KMS-11 (cell line): ENCODE measurements around the gene PRRT3.
A peak's percentile ranks its signal among the peaks of the same experiment; 100 is the strongest.
"Not testable (repeated sequence)": the region's sequence is repeated elsewhere in the genome, so short reads cannot be mapped to it uniquely, and the experiment has no call there.

Source experiments
- H2AFZ ChIP-seq: fragments of 200-600 bp; sonication (generic); 2 replicates; pipeline ENCODE4 v1.6.1; 2016; ENCODE audit warnings: antibody characterized with exemption, mixed run types, low read depth
- H3K27ac ChIP-seq: fragments of 200-600 bp; sonication (generic); 2 replicates; pipeline ENCODE4 v1.6.1; 2016; ENCODE audit warnings: mild to moderate bottlenecking, mixed run types
- H3K27me3 ChIP-seq: fragments of 200-600 bp; sonication (generic); 2 replicates; pipeline ENCODE4 v1.6.1; 2017; ENCODE audit warnings: mild to moderate bottlenecking, low read depth, mixed run types, moderate library complexity; ENCODE audit not compliant: insufficient read depth
- H3K36me3 ChIP-seq: fragments of 200-600 bp; sonication (generic); 2 replicates; pipeline ENCODE4 v1.6.1; 2017; ENCODE audit warnings: mild to moderate bottlenecking, mixed run types; ENCODE audit not compliant: insufficient read depth
- H3K4me1 ChIP-seq: fragments of 200-600 bp; sonication (generic); 2 replicates; pipeline ENCODE4 v1.6.1; 2016; ENCODE audit warnings: mild to moderate bottlenecking, low read depth, mixed run types; ENCODE audit not compliant: poor library complexity, severe bottlenecking
- H3K4me2 ChIP-seq: fragments of 200-600 bp; sonication (generic); 2 replicates; pipeline ENCODE4 v1.7.0; 2016; ENCODE audit warnings: mild to moderate bottlenecking, mixed run types
- H3K4me3 ChIP-seq: fragments of 200-600 bp; sonication (generic); IDR thresholded peaks from 2 replicates; pipeline ENCODE4 v1.6.1; 2017; ENCODE audit warnings: low read depth, low read length, mixed read lengths; ENCODE audit not compliant: insufficient read depth
- H3K79me2 ChIP-seq: fragments of 200-600 bp; sonication (generic); 2 replicates; pipeline ENCODE4 v1.6.1; 2016; ENCODE audit warnings: low read depth, mixed run types; ENCODE audit not compliant: insufficient read depth
- H3K9ac ChIP-seq: fragments of 200-600 bp; sonication (generic); 2 replicates; pipeline ENCODE4 v1.6.1; 2016; ENCODE audit warnings: mild to moderate bottlenecking, mixed run types
- H4K20me1 ChIP-seq: fragments of 200-600 bp; sonication (generic); 2 replicates; pipeline ENCODE4 v1.6.1; 2016; ENCODE audit warnings: mild to moderate bottlenecking, mixed run types; ENCODE audit not compliant: insufficient read depth
- TF ChIP-seq, protein P1 (sequence below): fragments of 200-600 bp; sonication (generic); conservative IDR thresholded peaks from 2 replicates; pipeline ENCODE4 v1.6.1; 2017; ENCODE audit warnings: low read depth, mild to moderate bottlenecking, antibody characterized with exemption, low read length, moderate library complexity, mixed read lengths

PRRT3 gene

GRCh38 chr3:9901967-9902366 is 50.2 kb downstream of the PRRT3 start:
- no peaks in the 10 kb centered on the region for H3K79me2 ChIP-seq
- TF ChIP-seq, protein P1, sequence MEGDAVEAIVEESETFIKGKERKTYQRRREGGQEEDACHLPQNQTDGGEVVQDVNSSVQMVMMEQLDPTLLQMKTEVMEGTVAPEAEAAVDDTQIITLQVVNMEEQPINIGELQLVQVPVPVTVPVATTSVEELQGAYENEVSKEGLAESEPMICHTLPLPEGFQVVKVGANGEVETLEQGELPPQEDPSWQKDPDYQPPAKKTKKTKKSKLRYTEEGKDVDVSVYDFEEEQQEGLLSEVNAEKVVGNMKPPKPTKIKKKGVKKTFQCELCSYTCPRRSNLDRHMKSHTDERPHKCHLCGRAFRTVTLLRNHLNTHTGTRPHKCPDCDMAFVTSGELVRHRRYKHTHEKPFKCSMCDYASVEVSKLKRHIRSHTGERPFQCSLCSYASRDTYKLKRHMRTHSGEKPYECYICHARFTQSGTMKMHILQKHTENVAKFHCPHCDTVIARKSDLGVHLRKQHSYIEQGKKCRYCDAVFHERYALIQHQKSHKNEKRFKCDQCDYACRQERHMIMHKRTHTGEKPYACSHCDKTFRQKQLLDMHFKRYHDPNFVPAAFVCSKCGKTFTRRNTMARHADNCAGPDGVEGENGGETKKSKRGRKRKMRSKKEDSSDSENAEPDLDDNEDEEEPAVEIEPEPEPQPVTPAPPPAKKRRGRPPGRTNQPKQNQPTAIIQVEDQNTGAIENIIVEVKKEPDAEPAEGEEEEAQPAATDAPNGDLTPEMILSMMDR: no peak
- H3K4me1 ChIP-seq: peaks cover 15% of the 10 kb centered on the region
- no peak overlapping the region for H3K4me2 ChIP-seq
- no peak overlapping the region for H3K9ac ChIP-seq
- H4K20me1 ChIP-seq: no peaks in the 10 kb centered on the region
- no peak overlapping the region for H2AFZ ChIP-seq
- H3K27ac ChIP-seq: no peak overlapping the region
- H3K36me3 ChIP-seq: no peaks in the 10 kb centered on the region
- H3K4me3 ChIP-seq: no peak overlapping the region
- no peaks in the 10 kb centered on the region for H3K27me3 ChIP-seq

DNA sequence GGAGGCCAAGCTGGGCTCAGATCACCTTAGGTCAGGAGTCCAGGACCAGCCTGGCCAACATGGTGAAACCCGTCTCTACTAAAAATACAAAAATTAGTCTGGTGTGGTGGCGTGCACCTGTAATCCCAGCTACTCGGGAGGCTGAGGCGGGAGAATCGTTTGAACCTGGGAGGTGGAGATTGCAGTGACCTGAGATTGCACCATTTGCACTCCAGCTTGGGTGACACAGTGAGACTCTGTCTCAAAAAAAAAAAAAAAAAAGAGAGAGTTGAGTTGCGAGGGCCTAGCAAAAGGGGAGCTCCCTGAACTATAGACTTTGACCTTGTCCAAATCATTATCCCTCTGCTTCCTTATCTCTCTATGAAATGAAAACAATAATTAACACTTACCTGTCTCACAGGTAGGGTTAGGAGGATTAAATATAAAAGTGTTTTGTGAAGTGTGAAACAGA is 51.2 kb downstream of the PRRT3 start:
- not testable (repeated sequence) for H3K27me3 ChIP-seq, H3K9ac ChIP-seq, H3K36me3 ChIP-seq, H3K4me3 ChIP-seq, H4K20me1 ChIP-seq, H2AFZ ChIP-seq, H3K4me2 ChIP-seq, H3K27ac ChIP-seq, H3K79me2 ChIP-seq
- H3K4me1 ChIP-seq: peaks cover 23% of the 10 kb centered on the region

DNA sequence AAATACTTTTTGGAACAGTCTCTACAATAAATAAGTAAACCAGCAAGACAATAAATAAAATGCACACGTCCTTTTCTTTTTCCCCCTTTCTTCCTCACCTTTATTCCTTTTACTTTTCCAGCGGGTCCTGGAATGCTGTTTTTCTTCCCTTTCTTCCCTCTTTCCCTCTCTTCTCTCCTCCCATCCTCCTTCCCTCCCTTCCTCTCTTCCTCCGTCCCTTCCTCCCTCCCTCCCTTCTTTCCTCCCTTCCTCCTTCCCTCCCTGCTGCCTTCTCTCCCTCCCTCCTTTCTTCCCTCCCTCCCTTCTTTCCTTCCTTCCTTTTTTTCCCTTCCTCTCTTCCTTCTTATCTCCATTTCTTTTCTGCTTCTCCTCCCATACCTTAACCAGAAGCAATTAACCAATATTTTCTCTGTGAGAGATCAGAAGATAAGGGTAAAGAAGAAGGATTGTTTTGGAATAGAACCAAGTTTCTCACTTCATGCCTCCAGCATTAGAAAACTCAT is 52.9 kb downstream of the PRRT3 start:
- no peak overlapping the region for H3K9ac ChIP-seq
- no peak overlapping the region for H3K4me2 ChIP-seq

GRCh38 chr3:9898467-9899241 is 53.6 kb downstream of the PRRT3 start:
- no peaks in the 10 kb centered on the region for H4K20me1 ChIP-seq
- H3K27ac ChIP-seq: peak overlapping the region; percentile 22; the same call in 1 of the 2 replicates
- no peaks in the 10 kb centered on the region for H3K27me3 ChIP-seq
- H3K79me2 ChIP-seq: no peaks in the 10 kb centered on the region
- peaks cover 46% of the 10 kb centered on the region for H3K4me1 ChIP-seq
- no peak overlapping the region for H3K4me3 ChIP-seq
- H3K4me2 ChIP-seq: no peak overlapping the region
- H2AFZ ChIP-seq: no peak overlapping the region
- TF ChIP-seq, protein P1: no peak
- no peaks in the 10 kb centered on the region for H3K36me3 ChIP-seq
- H3K9ac ChIP-seq: no peak overlapping the region

More for the DNA sequence above, 52.9 kb downstream of the PRRT3 start:
- Histone ChIP-seq H3K4me3 (no peak overlapping the region), H3K27ac (no peak overlapping the region), H3K4me1 (peaks cover 39% of the 10 kb centered on the region), H3K79me2 (no peaks in the 10 kb centered on the region), H4K20me1 (no peaks in the 10 kb centered on the region), H3K36me3 (no peaks in the 10 kb centered on the region), H2AFZ (no peak overlapping the region), H3K27me3 (no peaks in the 10 kb centered on the region)
- TF ChIP-seq, protein P1: no peak
